DND-41 (cell line): ENCODE measurements around the gene ZNF285.
"Not testable (repeated sequence)": the region's sequence is repeated elsewhere in the genome, so short reads cannot be mapped to it uniquely, and the experiment has no call there.

ENCODE experiments used
- ATAC-seq: fragments of 200-7000 bp; cut with Tn5 transposase; 3 replicates; pipeline ENCODE4 v1.9.1; 2021; ENCODE audit warnings: low read depth; ENCODE audit not compliant: insufficient read depth
- DNase-seq: peaks from one replicate; pipeline ENCODE4 v3.0.0-alpha.2; 2020
- H2AFZ ChIP-seq: 2 replicates; pipeline ENCODE4 v1.6.0; 2012; ENCODE audit warnings: low read depth, low read length
- H3K27ac ChIP-seq: 2 replicates; pipeline ENCODE4 v1.5.1; 2012; ENCODE audit warnings: low read length, inconsistent platforms
- H3K27me3 ChIP-seq: fragments of 200-600 bp; sonication (generic); 2 replicates; pipeline ENCODE4 v1.6.0; 2012; ENCODE audit warnings: low read length, mild to moderate bottlenecking, inconsistent platforms; ENCODE audit not compliant: insufficient read depth, poor library complexity
- H3K36me3 ChIP-seq: 2 replicates; pipeline ENCODE4 v1.5.1; 2012; ENCODE audit warnings: low read length, inconsistent platforms; ENCODE audit not compliant: insufficient read depth
- H3K4me1 ChIP-seq: 2 replicates; pipeline ENCODE4 v1.5.1; 2012; ENCODE audit warnings: mild to moderate bottlenecking, low read length; ENCODE audit not compliant: insufficient read depth
- H3K4me2 ChIP-seq: 2 replicates; pipeline ENCODE4 v1.6.0; 2012; ENCODE audit warnings: mild to moderate bottlenecking, moderate library complexity, low read length, inconsistent platforms; ENCODE audit not compliant: insufficient read depth
- H3K4me3 ChIP-seq, 2 experiments: fragments of 200-600 bp in 1 of 2; shearing (Covaris generic) in 1 of 2; 2 replicates each; pipeline ENCODE4 v1.5.1; 2012 to 2016; ENCODE audit warnings: inconsistent platforms in 2 of 2, low read length in 2 of 2, mild to moderate bottlenecking in 2 of 2, low read depth in 1 of 2, moderate library complexity in 1 of 2
- H3K79me2 ChIP-seq: 2 replicates; pipeline ENCODE4 v1.6.0; 2012; ENCODE audit warnings: low read length, inconsistent platforms; ENCODE audit not compliant: insufficient read depth
- H3K9ac ChIP-seq: 2 replicates; pipeline ENCODE4 v1.6.0; 2012; ENCODE audit warnings: low read depth, mild to moderate bottlenecking, inconsistent platforms, low read length, moderate library complexity
- H3K9me3 ChIP-seq: 2 replicates; pipeline ENCODE4 v1.5.1; 2012; ENCODE audit warnings: low read length, moderate library complexity, mild to moderate bottlenecking, inconsistent platforms; ENCODE audit not compliant: insufficient read depth, severe bottlenecking
- H4K20me1 ChIP-seq: 2 replicates; pipeline ENCODE4 v1.6.0; 2012; ENCODE audit warnings: low read length; ENCODE audit not compliant: insufficient read depth
- EZH2 ChIP-seq: IDR thresholded peaks from 3 replicates; pipeline ENCODE4 v1.6.1; 2012; ENCODE audit warnings: borderline replicate concordance, low read depth, mild to moderate bottlenecking, moderate library complexity, low read length, inconsistent platforms; ENCODE audit not compliant: severe bottlenecking
- TF ChIP-seq, protein P1 (sequence below): IDR thresholded peaks from 2 replicates; pipeline ENCODE4 v1.5.1; 2012; ENCODE audit warnings: borderline replicate concordance, low read length, moderate library complexity, mild to moderate bottlenecking; ENCODE audit not compliant: poor library complexity, severe bottlenecking; ENCODE audit errors: extremely low read depth

The ZNF285 gene

DNA sequence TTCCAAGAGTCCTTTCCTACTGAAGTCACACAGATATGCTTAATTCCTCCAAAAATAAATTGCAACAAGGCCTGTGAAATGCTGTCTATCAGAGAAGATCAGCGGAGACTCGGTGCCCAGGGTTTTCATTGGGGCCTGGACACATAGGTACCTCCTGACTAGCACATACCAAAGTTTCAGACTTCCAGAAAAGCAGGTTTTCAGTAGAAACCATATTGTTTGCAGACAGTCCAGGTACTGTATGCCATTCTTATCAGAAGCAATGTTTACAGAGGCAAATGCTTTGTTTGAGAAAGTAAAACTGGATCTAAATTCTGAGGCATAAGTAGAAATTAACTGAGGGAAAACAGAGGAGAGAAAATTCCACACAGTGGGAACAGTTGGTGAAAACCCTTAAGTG is 34.0 kb upstream of the ZNF285 start:
- TF ChIP-seq EZH2, result no peak
- TF ChIP-seq, protein P1, sequence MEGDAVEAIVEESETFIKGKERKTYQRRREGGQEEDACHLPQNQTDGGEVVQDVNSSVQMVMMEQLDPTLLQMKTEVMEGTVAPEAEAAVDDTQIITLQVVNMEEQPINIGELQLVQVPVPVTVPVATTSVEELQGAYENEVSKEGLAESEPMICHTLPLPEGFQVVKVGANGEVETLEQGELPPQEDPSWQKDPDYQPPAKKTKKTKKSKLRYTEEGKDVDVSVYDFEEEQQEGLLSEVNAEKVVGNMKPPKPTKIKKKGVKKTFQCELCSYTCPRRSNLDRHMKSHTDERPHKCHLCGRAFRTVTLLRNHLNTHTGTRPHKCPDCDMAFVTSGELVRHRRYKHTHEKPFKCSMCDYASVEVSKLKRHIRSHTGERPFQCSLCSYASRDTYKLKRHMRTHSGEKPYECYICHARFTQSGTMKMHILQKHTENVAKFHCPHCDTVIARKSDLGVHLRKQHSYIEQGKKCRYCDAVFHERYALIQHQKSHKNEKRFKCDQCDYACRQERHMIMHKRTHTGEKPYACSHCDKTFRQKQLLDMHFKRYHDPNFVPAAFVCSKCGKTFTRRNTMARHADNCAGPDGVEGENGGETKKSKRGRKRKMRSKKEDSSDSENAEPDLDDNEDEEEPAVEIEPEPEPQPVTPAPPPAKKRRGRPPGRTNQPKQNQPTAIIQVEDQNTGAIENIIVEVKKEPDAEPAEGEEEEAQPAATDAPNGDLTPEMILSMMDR, result no peak
- Histone ChIP-seq H3K9me3 (peaks cover 2% of the 10 kb centered on the region), H2AFZ (no peak overlapping the region), H3K4me3 (no peak overlapping the region), H4K20me1 (no peaks in the 10 kb centered on the region), H3K4me1 (no peaks in the 10 kb centered on the region), H3K79me2 (no peaks in the 10 kb centered on the region), H3K36me3 (no peaks in the 10 kb centered on the region), H3K9ac (no peak overlapping the region), H3K27me3 (no peaks in the 10 kb centered on the region), H3K4me2 (no peak overlapping the region), H3K27ac (no peak overlapping the region)
- ATAC-seq (no peak), DNase-seq (no peak)

DNA sequence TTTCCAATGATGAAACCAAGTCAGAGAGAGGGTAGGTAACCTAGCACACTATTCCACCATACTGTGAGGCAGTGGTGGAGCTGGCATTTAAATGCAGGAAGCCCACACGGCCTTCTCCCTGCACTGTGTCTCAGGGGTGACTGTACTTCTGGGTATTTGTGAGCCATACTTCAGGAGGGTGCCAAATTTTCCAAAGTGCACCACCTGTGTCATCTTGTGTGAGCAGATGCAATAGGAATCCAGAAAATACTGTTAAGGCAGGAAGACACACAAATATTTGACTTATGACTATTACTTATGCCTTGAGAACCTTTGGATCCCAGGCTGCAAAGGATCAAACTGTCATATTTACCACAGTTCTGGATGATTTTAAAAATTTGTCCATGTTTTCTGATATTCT is 29.5 kb upstream of the ZNF285 start:
- no peaks in the 10 kb centered on the region for H3K36me3 ChIP-seq
- H3K27ac ChIP-seq, result no peak overlapping the region
- H3K4me3 ChIP-seq, result no peak overlapping the region
- DNase-seq, result no peak
- no peaks in the 10 kb centered on the region for H4K20me1 ChIP-seq
- ATAC-seq, result no peak
- no peak overlapping the region for H3K4me2 ChIP-seq
- H3K27me3 ChIP-seq, result no peaks in the 10 kb centered on the region
- H2AFZ ChIP-seq, result no peak overlapping the region
- no peak overlapping the region for H3K9ac ChIP-seq
- H3K79me2 ChIP-seq, result no peaks in the 10 kb centered on the region
- TF ChIP-seq, protein P1, result no peak
- TF ChIP-seq EZH2, result no peak
- H3K9me3 ChIP-seq, result peaks cover 2% of the 10 kb centered on the region
- H3K4me1 ChIP-seq, result no peaks in the 10 kb centered on the region

DNA sequence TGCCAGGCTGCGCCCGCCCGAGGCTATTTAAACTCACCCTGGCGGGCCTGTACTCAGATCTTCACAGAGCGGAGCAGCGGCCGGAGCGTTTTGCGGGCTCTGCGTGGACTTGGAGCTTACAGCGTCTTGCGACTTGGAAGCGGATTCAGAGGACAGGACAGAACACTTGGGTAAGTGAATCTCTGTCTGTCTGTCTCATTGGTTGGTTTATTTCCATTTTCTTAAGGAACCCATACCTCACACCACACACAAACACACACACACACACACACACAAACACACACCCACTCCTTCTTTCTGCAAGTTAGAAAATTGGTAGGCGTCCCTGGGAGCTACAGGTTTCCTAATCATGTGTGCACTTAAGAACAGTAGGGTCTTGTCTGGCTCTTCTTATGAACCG is 14.1 kb upstream of the ZNF285 start:
- H3K36me3 ChIP-seq, H4K20me1 ChIP-seq, H3K4me1 ChIP-seq, H3K4me3 ChIP-seq, H3K9ac ChIP-seq, H3K79me2 ChIP-seq, H2AFZ ChIP-seq, H3K27ac ChIP-seq, H3K27me3 ChIP-seq, H3K9me3 ChIP-seq, DNase-seq, ATAC-seq, H3K4me2 ChIP-seq: not testable (repeated sequence)

DNA sequence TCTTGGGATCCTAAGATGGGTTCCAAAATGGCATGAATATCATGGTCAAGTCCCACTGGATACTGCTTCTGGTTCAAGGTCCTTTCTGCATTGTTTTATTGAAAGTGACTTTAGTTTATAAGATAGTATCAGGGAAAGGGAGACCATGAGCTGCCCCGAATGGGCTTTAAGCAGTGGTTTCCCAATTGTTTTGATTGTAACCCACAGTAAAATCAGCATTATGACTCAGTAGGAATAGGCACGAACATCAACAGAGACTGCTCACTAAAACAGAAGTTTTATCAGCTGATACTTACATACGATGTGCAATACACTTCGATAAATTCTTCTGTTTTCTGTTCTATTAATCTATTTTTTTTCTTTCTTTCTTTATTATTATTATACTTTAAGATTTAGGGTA is 12.1 kb downstream of the ZNF285 start:
- H3K4me1 ChIP-seq, H3K36me3 ChIP-seq, DNase-seq, H3K9ac ChIP-seq, H3K27me3 ChIP-seq, ATAC-seq, H2AFZ ChIP-seq, H3K79me2 ChIP-seq, H3K4me3 ChIP-seq, H3K9me3 ChIP-seq, H4K20me1 ChIP-seq, H3K27ac ChIP-seq, H3K4me2 ChIP-seq: not testable (repeated sequence)
